ENCODE data around the gene TEX51.

The TEX51 gene

GRCh38 chr2:126943612-126944348 lies 45.1 kb downstream of the TEX51 start:
- no peak for TF ChIP-seq CTCF (conservative IDR thresholded peaks at IDR 0.05)
- no peak overlapping the region for H3K27ac ChIP-seq

- no peak overlapping the region for H3K27ac ChIP-seq
- TF ChIP-seq CTCF (conservative IDR thresholded peaks at IDR 0.05) = no peak
Measured at GRCh38 chr2:126945118-126945517, 46.4 kb downstream of the TEX51 start.

GRCh38 chr2:126946318-126947102 lies 47.8 kb downstream of the TEX51 start:
- TF ChIP-seq CTCF (conservative IDR thresholded peaks at IDR 0.05) = no peak
- no peak overlapping the region for H3K27ac ChIP-seq

- no peak overlapping the region for H3K27ac ChIP-seq
- TF ChIP-seq CTCF (conservative IDR thresholded peaks at IDR 0.05) = no peak
Measured at GRCh38 chr2:126947103-126947429, 48.4 kb downstream of the TEX51 start.

- TF ChIP-seq CTCF (conservative IDR thresholded peaks at IDR 0.05) = no peak
- no peak overlapping the region for H3K27ac ChIP-seq
Measured at GRCh38 chr2:126949775-126950174, 51.1 kb downstream of the TEX51 start.

- no peak for TF ChIP-seq CTCF (conservative IDR thresholded peaks at IDR 0.05)
- no peak overlapping the region for H3K27ac ChIP-seq
Measured at GRCh38 chr2:126950504-126950903, 51.8 kb downstream of the TEX51 start.
